Measurements from ENCODE around the gene AGAP2. TPM values are rescaled to one million over a fixed set of nuclear protein-coding genes. Genes with fewer than 3 reads are reported as not detected.
"Not testable (repeated sequence)": the region's sequence is repeated elsewhere in the genome, so short reads cannot be mapped to it uniquely, and the experiment has no call there.

Gene AGAP2
- total and polyA plus RNA-seq, 2 donors (not counting 1 experiment from before 2014, with no cell fraction given): 22.2 to 27.0 TPM

DNA sequence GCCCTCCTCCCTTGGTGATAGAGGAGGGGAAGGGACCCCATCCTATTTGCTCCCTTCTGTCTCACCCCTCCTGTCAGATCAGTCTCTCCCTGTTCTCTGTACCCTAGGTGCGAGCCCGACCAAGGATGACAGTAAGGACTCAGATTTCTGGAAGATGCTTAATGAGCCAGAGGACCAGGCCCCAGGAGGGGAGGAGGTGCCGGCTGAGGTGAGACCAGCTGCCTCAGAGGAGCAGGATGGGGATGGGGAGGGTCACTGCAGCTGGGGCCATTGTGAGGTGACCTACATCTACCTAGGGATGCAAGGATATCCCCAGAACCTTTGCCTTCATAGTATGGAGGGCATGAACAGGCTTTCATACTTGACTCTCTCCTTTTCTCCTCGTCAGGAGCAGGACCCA, 22.2 kb downstream of the AGAP2 start:
- H4K20me1 ChIP-seq (ENCODE audit: control insufficient read depth, insufficient read depth, low read length, poor library complexity, severe bottlenecking): peaks cover 41% of the 10 kb centered on the region
- no peak overlapping the region for H3K27ac ChIP-seq (ENCODE audit: low read length in 2 of 2)
- ATAC-seq (ENCODE audit: low read depth) (no peak), DNase-seq (no peak)
- H3K9me3 ChIP-seq (ENCODE audit: control extremely low read depth in 1 of 3, control insufficient read depth in 2 of 3, insufficient read depth in 1 of 3, low read length in 2 of 3): no peaks in the 10 kb centered on the region
- Mint-ChIP-seq H3K27me3 (no peaks in the 10 kb centered on the region), H3K27ac (no peak overlapping the region), H3K9me3 (ENCODE audit: insufficient read depth) (no peaks in the 10 kb centered on the region), H3K4me1 (peaks cover 9% of the 10 kb centered on the region), H3K4me3 (no peak overlapping the region)
- TF ChIP-seq EZH2 (IDR thresholded peaks at IDR 0.05; ENCODE audit: borderline replicate concordance, insufficient read depth, low read depth, low read length, poor library complexity, severe bottlenecking) (no peak), CTCF (IDR thresholded peaks at IDR 0.05) (no peak)
- intact Hi-C loops (cut with micrococcal nuclease): no loop called here
- WGBS (ENCODE audit: insufficient coverage): 100% methylated on average over 2 of the region's 4 CpGs
- no peak overlapping the region for H3K4me3 ChIP-seq (ENCODE audit: control extremely low read depth in 1 of 5, extremely low read depth in 1 of 5, insufficient read depth in 1 of 5, low read depth in 2 of 5, low read length in 4 of 5)
- POLR2A ChIA-PET: no interaction called here
- no peak overlapping the region for H2AFZ ChIP-seq (ENCODE audit: insufficient read depth, low read depth, low read length, poor library complexity, severe bottlenecking)
- H3K27me3 ChIP-seq (replicated peaks in 1 of 4; ENCODE audit: control extremely low read depth in 1 of 4, control insufficient read depth in 3 of 4, insufficient read depth in 4 of 4, low read length in 3 of 4): no peaks in the 10 kb centered on the region
- H3K9ac ChIP-seq (ENCODE audit: low read length): no peak overlapping the region
- H3K4me2 ChIP-seq (replicated peaks; ENCODE audit: low read depth, low read length, poor library complexity, severe bottlenecking): no peak overlapping the region
- CTCF ChIA-PET: no interaction called here
- H3K36me3 ChIP-seq (replicated peaks in 1 of 2; ENCODE audit: control extremely low read depth in 1 of 2, control insufficient read depth in 1 of 2, extremely low read depth in 1 of 2, insufficient read depth in 2 of 2, low read length in 1 of 2): peaks cover 3 to 66% of the 10 kb centered on the region in 2 experiments
- peaks cover 15% of the 10 kb centered on the region for H3K79me2 ChIP-seq (ENCODE audit: control insufficient read depth, insufficient read depth, low read length)
- H3K4me1 ChIP-seq (ENCODE audit: control insufficient read depth in 2 of 2, insufficient read depth in 2 of 2, low read length in 2 of 2): peaks cover 13 to 19% of the 10 kb centered on the region in 2 donors

DNA sequence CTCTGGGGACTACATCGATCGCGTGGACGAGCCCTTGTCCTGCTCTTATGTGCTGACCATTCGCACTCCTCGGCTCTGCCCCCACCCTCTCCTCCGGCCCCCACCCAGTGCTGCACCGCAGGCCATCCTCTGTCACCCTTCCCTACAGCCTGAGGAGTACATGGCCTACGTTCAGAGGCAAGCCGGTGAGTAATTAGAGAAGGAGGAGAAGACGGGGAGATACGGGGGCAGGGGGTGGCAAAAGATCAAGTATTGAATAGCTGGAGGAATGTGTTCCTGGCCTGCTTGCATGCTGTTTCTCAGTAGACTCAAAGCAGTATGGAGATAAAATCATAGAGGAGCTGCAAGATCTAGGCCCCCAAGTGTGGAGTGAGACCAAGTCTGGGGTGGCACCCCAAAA, 22.8 kb downstream of the AGAP2 start:
- peaks cover 9% of the 10 kb centered on the region for H3K4me1 Mint-ChIP-seq
- intact Hi-C loops (cut with micrococcal nuclease): no loop called here
- peaks cover 15% of the 10 kb centered on the region for H3K79me2 ChIP-seq (ENCODE audit: control insufficient read depth, insufficient read depth, low read length)
- no peak overlapping the region for H2AFZ ChIP-seq (ENCODE audit: insufficient read depth, low read depth, low read length, poor library complexity, severe bottlenecking)
- no peaks in the 10 kb centered on the region for H3K9me3 Mint-ChIP-seq (ENCODE audit: insufficient read depth)
- peak overlapping the region; percentile 8 for H3K4me3 Mint-ChIP-seq
- no peak overlapping the region for H3K9ac ChIP-seq (ENCODE audit: low read length)
- ATAC-seq (ENCODE audit: low read depth) (no peak), DNase-seq (no peak)
- H3K36me3 ChIP-seq (replicated peaks in 1 of 2; ENCODE audit: control extremely low read depth in 1 of 2, control insufficient read depth in 1 of 2, extremely low read depth in 1 of 2, insufficient read depth in 2 of 2, low read length in 1 of 2): peaks cover 3 to 61% of the 10 kb centered on the region in 2 experiments
- no peak overlapping the region for H3K4me3 ChIP-seq (ENCODE audit: control extremely low read depth in 1 of 5, extremely low read depth in 1 of 5, insufficient read depth in 1 of 5, low read depth in 2 of 5, low read length in 4 of 5)
- POLR2A ChIA-PET: no interaction called here
- peaks cover 41% of the 10 kb centered on the region for H4K20me1 ChIP-seq (ENCODE audit: control insufficient read depth, insufficient read depth, low read length, poor library complexity, severe bottlenecking)
- CTCF ChIA-PET: interaction anchor here (1.2 kb wide), 1 partner anchor 132 kb away, joined by 3 read pairs; no protein-coding TSS in a partner anchor
- peak overlapping the region; percentile 27 for H3K4me2 ChIP-seq (replicated peaks; ENCODE audit: low read depth, low read length, poor library complexity, severe bottlenecking)
- H3K27ac ChIP-seq (ENCODE audit: low read length in 2 of 2): no peak overlapping the region
- no peak overlapping the region for H3K27ac Mint-ChIP-seq
- H3K27me3 ChIP-seq (replicated peaks in 1 of 4; ENCODE audit: control extremely low read depth in 1 of 4, control insufficient read depth in 3 of 4, insufficient read depth in 4 of 4, low read length in 3 of 4): no peaks in the 10 kb centered on the region
- no peaks in the 10 kb centered on the region for H3K27me3 Mint-ChIP-seq
- no peaks in the 10 kb centered on the region for H3K9me3 ChIP-seq (ENCODE audit: control extremely low read depth in 1 of 3, control insufficient read depth in 2 of 3, insufficient read depth in 1 of 3, low read length in 2 of 3)
- peaks cover 13 to 19% of the 10 kb centered on the region in 2 donors for H3K4me1 ChIP-seq (ENCODE audit: control insufficient read depth in 2 of 2, insufficient read depth in 2 of 2, low read length in 2 of 2)
- 85% methylated on average over 9 of the region's 12 CpGs for WGBS (ENCODE audit: insufficient coverage)
- TF ChIP-seq CTCF (IDR thresholded peaks at IDR 0.05) (no peak), EZH2 (IDR thresholded peaks at IDR 0.05; ENCODE audit: borderline replicate concordance, insufficient read depth, low read depth, low read length, poor library complexity, severe bottlenecking) (no peak)

DNA sequence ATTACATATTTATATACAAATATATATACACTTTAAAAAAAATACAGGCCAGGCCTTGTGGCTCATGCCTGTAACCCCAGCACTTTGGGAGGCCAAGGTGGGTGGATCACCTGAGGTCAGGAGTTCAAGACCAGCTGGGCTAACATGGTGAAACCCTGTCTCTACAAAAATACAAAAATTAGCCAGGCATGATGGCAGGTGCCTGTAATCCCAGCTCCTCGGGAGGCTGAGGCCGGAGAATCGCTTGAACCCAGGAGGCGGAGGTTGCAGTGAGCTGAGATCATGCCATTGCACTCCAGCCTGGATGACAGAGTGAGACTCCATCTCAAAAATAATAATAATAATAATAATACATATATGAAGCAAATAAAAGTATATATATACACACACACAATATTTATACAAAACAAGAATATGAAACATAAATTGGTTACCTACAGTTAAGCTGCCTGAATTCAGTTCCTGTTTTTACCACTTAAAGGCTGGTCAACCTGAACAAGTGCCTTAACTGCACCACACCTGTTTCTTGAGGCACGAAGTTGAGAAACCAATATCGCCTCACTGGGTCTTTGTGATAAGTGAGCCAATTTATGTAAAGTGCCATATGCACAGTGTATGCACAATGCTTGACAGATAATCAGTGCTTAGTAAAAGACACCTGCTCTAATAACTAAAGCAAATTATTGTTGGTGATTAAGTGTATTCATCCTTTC, 23.4 kb downstream of the AGAP2 start:
- H3K27ac ChIP-seq (ENCODE audit: low read length in 2 of 2); H3K9ac ChIP-seq (ENCODE audit: low read length); H2AFZ ChIP-seq (ENCODE audit: insufficient read depth, low read depth, low read length, poor library complexity, severe bottlenecking); H3K4me3 ChIP-seq (ENCODE audit: control extremely low read depth in 1 of 5, extremely low read depth in 1 of 5, insufficient read depth in 1 of 5, low read depth in 2 of 5, low read length in 4 of 5); POLR2A ChIA-PET; H3K9me3 ChIP-seq (ENCODE audit: control extremely low read depth in 1 of 3, control insufficient read depth in 2 of 3, insufficient read depth in 1 of 3, low read length in 2 of 3); intact Hi-C loops (cut with micrococcal nuclease); H3K27me3 ChIP-seq (replicated peaks in 1 of 4; ENCODE audit: control extremely low read depth in 1 of 4, control insufficient read depth in 3 of 4, insufficient read depth in 4 of 4, low read length in 3 of 4); H3K9me3 Mint-ChIP-seq (ENCODE audit: insufficient read depth); H3K4me1 Mint-ChIP-seq; H3K27ac Mint-ChIP-seq; H3K27me3 Mint-ChIP-seq: not testable (repeated sequence)
- DNase-seq (peak; percentile 67), ATAC-seq (ENCODE audit: low read depth) (peak; percentile 76)
- WGBS (ENCODE audit: insufficient coverage): no CpG with 5 or more reads among the region's 6 CpGs
- Histone ChIP-seq H3K79me2 (ENCODE audit: control insufficient read depth, insufficient read depth, low read length) (peaks cover 15% of the 10 kb centered on the region), H3K4me1 (ENCODE audit: control insufficient read depth in 2 of 2, insufficient read depth in 2 of 2, low read length in 2 of 2) (peaks cover 13 to 19% of the 10 kb centered on the region in 2 donors), H4K20me1 (ENCODE audit: control insufficient read depth, insufficient read depth, low read length, poor library complexity, severe bottlenecking) (peaks cover 41% of the 10 kb centered on the region), H3K4me2 (replicated peaks; ENCODE audit: low read depth, low read length, poor library complexity, severe bottlenecking) (peak overlapping the region; percentile 27), H3K36me3 (replicated peaks in 1 of 2; ENCODE audit: control extremely low read depth in 1 of 2, control insufficient read depth in 1 of 2, extremely low read depth in 1 of 2, insufficient read depth in 2 of 2, low read length in 1 of 2) (peaks cover 3 to 55% of the 10 kb centered on the region in 2 experiments)
- CTCF ChIA-PET: interaction anchor here (1.2 kb wide), 1 partner anchor 132 kb away, joined by 3 read pairs; no protein-coding TSS in a partner anchor
- H3K4me3 Mint-ChIP-seq: peak overlapping the region; percentile 8
